Measurements from ENCODE around the gene TMEM130. TPM values are rescaled to one million over a fixed set of nuclear protein-coding genes. Genes with fewer than 3 reads are reported as not detected.
A peak's percentile ranks its signal among the peaks of the same experiment; 100 is the strongest.

The TMEM130 gene
- total and polyA plus RNA-seq, 9 of the 15 experiments (the other 6 are each of a cell fraction or from before 2014, with no cell fraction given) = 0.07 TPM; not detected in 8

GRCh38 chr7:98836811-98837629 is 32.8 kb downstream of the TMEM130 start:
- Histone ChIP-seq H3K9ac (ENCODE audit: insufficient read depth in 1 of 2, low read depth in 2 of 2, low read length in 2 of 2) (no peak overlapping the region), H2AFZ (ENCODE audit: low read depth, low read length) (no peak overlapping the region), H3K9me1 (ENCODE audit: control insufficient read depth, insufficient read depth, low read length) (no peaks in the 10 kb centered on the region), H3K9me3 (replicated peaks; ENCODE audit: control insufficient read depth, insufficient read depth, low read depth, low read length) (no peaks in the 10 kb centered on the region), H3K27ac (ENCODE audit: extremely low read depth, low read depth, low read length) (no peak overlapping the region), H3K4me3 (no peak overlapping the region), H3K79me2 (ENCODE audit: control insufficient read depth, insufficient read depth, low read length) (no peaks in the 10 kb centered on the region), H4K20me1 (replicated peaks; ENCODE audit: control insufficient read depth, insufficient read depth, low read length) (0 out of 2 replicates have a peak, but pooled peaks cover 9% of the 10 kb centered on the region), H3K27me3 (ENCODE audit: control insufficient read depth in 2 of 2, insufficient read depth in 2 of 2, low read length in 2 of 2) (peaks cover 8 to 46% of the 10 kb centered on the region in 2 experiments; a peak in 4 of 5 replicates), H3K36me3 (ENCODE audit: control insufficient read depth, insufficient read depth, low read length) (no peaks in the 10 kb centered on the region), H3K4me1 (replicated peaks in 1 of 2; ENCODE audit: control insufficient read depth in 2 of 2, insufficient read depth in 2 of 2, low read length in 2 of 2) (peaks cover 0 to 3% of the 10 kb centered on the region in 2 experiments; a peak in 2 of 5 replicates), H3K4me2 (ENCODE audit: insufficient read depth, low read length) (no peak overlapping the region)
- in situ Hi-C loops (cut with MboI) = no loop called here
- FAIRE-seq (peak; percentile 77), DNase-seq (ENCODE audit: extremely low read depth in 1 of 4, low spot score in 3 of 4) (peak; percentile 65 to 74 (median 69)), ATAC-seq (peak; percentile 92)
- intact Hi-C loops (cut with micrococcal nuclease) = loop anchor here (1.0 to 5.0 kb wide), 4 partner anchors 82 to 540 kb away; no protein-coding TSS in a partner anchor
- ChIA-PET CTCF (ENCODE audit: low intra/inter-chr PET ratio) (interaction anchor here (0.6 to 1.5 kb wide), 5 partner anchors 35 to 404 kb away, joined by 3 to 6 read pairs (median 3); no protein-coding TSS in a partner anchor), POLR2A (interaction anchor here (0.8 to 1.4 kb wide), 2 partner anchors 17 to 91 kb away, joined by 3 read pairs; no protein-coding TSS in a partner anchor)
- WGBS (ENCODE audit: insufficient coverage, low coverage, missing lambda C conversion rate) = 4% methylated on average over 10 of the region's 10 CpGs
- no TSS peak for BruUV-seq (replicated peaks)
- 0 out of 2 replicates have a peak, but pooled peaks have one; percentile 29 for TF ChIP-seq ARID2 (IDR thresholded peaks at IDR 0.05)
- TF ChIP-seq NR2F6 (CRISPR knock-in tag; IDR thresholded peaks at IDR 0.05) = no peak
- TF ChIP-seq REST (IDR thresholded peaks at IDR 0.05; ENCODE audit: borderline replicate concordance) = peak; percentile 76; the same call in 1 of the 2 replicates
- TF ChIP-seq REST (CRISPR knock-in tag; IDR thresholded peaks at IDR 0.05; ENCODE audit: low read depth) = no peak
- TF ChIP-seq CTCF (IDR thresholded peaks at IDR 0.05 in 2 of 3, conservative IDR thresholded peaks at IDR 0.05 in 1 of 3; ENCODE audit: insufficient read depth in 2 of 3, low read depth in 1 of 3, low read length in 3 of 3) = peak; percentile 78 to 91 (median 86)
- TF ChIP-seq GMEB1 (CRISPR knock-in tag; IDR thresholded peaks at IDR 0.05) = no peak
- 0 out of 2 replicates have a peak, but pooled peaks have one; percentile 19 for TF ChIP-seq RB1 (IDR thresholded peaks at IDR 0.05; ENCODE audit: low read depth)
- TF ChIP-seq SMC3 (conservative IDR thresholded peaks at IDR 0.05; ENCODE audit: insufficient read depth, low read depth, low read length) = peak; percentile 70
- TF ChIP-seq CC2D1A (IDR thresholded peaks at IDR 0.05) = 0 out of 2 replicates have a peak, but pooled peaks have one; percentile 61

All from K562 (cell line).